ENCODE results near the gene SCAP. TPM values are rescaled to one million over a fixed set of nuclear protein-coding genes. Genes with fewer than 3 reads are reported as not detected.

SCAP gene
- total and polyA plus RNA-seq, 10 donors, result 17.8 to 116 (median 91.9) TPM

- 73 to 90% (median 84%) methylated on average over 5 of the region's 5 CpGs for WGBS, 5 donors
- Histone ChIP-seq H3K27me3 (replicated peaks in 1 of 7) (no peaks in the 10 kb centered on the region), H3K27ac (peak overlapping the region in 6 of 8 donors; percentile 22 to 69 (median 45)), H3K4me3 (no peak overlapping the region), H3K9me3 (no peaks in the 10 kb centered on the region), H3K36me3 (peaks cover 0 to 43% (median 32%) of the 10 kb centered on the region in 6 donors), H3K4me1 (peaks cover 3 to 26% (median 14%) of the 10 kb centered on the region in 6 donors)
- TF ChIP-seq POLR2A (IDR thresholded peaks at IDR 0.05), result no peak
- TF ChIP-seq, protein P1, sequence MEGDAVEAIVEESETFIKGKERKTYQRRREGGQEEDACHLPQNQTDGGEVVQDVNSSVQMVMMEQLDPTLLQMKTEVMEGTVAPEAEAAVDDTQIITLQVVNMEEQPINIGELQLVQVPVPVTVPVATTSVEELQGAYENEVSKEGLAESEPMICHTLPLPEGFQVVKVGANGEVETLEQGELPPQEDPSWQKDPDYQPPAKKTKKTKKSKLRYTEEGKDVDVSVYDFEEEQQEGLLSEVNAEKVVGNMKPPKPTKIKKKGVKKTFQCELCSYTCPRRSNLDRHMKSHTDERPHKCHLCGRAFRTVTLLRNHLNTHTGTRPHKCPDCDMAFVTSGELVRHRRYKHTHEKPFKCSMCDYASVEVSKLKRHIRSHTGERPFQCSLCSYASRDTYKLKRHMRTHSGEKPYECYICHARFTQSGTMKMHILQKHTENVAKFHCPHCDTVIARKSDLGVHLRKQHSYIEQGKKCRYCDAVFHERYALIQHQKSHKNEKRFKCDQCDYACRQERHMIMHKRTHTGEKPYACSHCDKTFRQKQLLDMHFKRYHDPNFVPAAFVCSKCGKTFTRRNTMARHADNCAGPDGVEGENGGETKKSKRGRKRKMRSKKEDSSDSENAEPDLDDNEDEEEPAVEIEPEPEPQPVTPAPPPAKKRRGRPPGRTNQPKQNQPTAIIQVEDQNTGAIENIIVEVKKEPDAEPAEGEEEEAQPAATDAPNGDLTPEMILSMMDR (IDR thresholded peaks at IDR 0.05 in 8 of 11, conservative IDR thresholded peaks at IDR 0.05 in 3 of 11), result no peak
- no peak for DNase-seq
- intact Hi-C loops (cut with DNase I; ENCODE audit: low total_unique reads), result no loop called here
Measured at GRCh38 chr3:47443611-47443995, 32.1 kb downstream of the SCAP start.

- no peaks in the 10 kb centered on the region for H3K9me3 ChIP-seq
- no peaks in the 10 kb centered on the region for H3K27me3 ChIP-seq (replicated peaks in 1 of 7)
- no peak for DNase-seq
- peak overlapping the region in 6 of 8 donors; percentile 7 to 69 (median 54) for H3K27ac ChIP-seq
- peak in 1 of 3 donors; percentile 18 for TF ChIP-seq POLR2AphosphoS5 (IDR thresholded peaks at IDR 0.05)
- TF ChIP-seq, protein P1 (IDR thresholded peaks at IDR 0.05 in 8 of 11, conservative IDR thresholded peaks at IDR 0.05 in 3 of 11), result no peak
- TF ChIP-seq POLR2A (IDR thresholded peaks at IDR 0.05), result no peak
- peaks cover 3 to 26% (median 14%) of the 10 kb centered on the region in 6 donors for H3K4me1 ChIP-seq
- WGBS, 5 donors, result 62 to 87% (median 79%) methylated on average over 4 of the region's 4 CpGs
- H3K36me3 ChIP-seq, result peaks cover 0 to 60% (median 39%) of the 10 kb centered on the region in 6 donors
- H3K4me3 ChIP-seq, result no peak overlapping the region
- intact Hi-C loops (cut with DNase I; ENCODE audit: low total_unique reads), result no loop called here
Measured at GRCh38 chr3:47441796-47442551, 33.8 kb downstream of the SCAP start.

DNA sequence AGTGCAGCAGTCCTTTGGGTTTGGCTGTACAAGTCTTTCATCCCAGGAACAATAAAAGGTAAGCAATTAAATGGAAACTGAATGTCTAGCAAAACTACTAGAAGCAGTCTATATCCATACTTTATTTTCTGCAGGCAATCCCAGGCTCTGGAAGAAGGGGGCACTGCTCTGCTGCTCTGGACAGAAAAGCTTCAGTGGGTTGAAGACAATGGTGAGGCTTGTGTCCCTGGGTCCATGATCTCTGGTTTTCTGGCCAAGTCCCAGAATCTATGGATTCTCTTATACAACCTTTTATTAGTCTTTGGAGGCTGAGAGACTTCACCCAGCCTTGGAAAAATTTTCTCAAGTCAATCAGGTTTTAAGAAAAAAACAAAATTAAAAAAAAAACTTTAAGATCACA is 35.6 kb downstream of the SCAP start:
- Histone ChIP-seq H3K27me3 (replicated peaks in 1 of 7) (no peaks in the 10 kb centered on the region), H3K4me1 (peaks cover 3 to 26% (median 14%) of the 10 kb centered on the region in 6 donors), H3K4me3 (no peak overlapping the region), H3K9me3 (no peaks in the 10 kb centered on the region), H3K36me3 (peaks cover 0 to 74% (median 40%) of the 10 kb centered on the region in 6 donors), H3K27ac (no peak overlapping the region)
- intact Hi-C loops (cut with DNase I; ENCODE audit: low total_unique reads), result no loop called here
- DNase-seq, result no peak
- TF ChIP-seq, protein P1 (IDR thresholded peaks at IDR 0.05 in 8 of 11, conservative IDR thresholded peaks at IDR 0.05 in 3 of 11), result no peak
- TF ChIP-seq POLR2A (IDR thresholded peaks at IDR 0.05) (no peak), POLR2AphosphoS5 (IDR thresholded peaks at IDR 0.05) (no peak)

GRCh38 chr3:47436180-47436579 is 39.6 kb downstream of the SCAP start:
- 76 to 95% (median 89%) methylated on average over 5 of the region's 5 CpGs for WGBS, 5 donors
- H3K27me3 ChIP-seq (replicated peaks in 1 of 7), result no peaks in the 10 kb centered on the region
- H3K4me3 ChIP-seq, result no peak overlapping the region
- TF ChIP-seq, protein P1 (IDR thresholded peaks at IDR 0.05 in 8 of 11, conservative IDR thresholded peaks at IDR 0.05 in 3 of 11), result no peak
- TF ChIP-seq POLR2A (IDR thresholded peaks at IDR 0.05), result no peak
- TF ChIP-seq POLR2AphosphoS5 (IDR thresholded peaks at IDR 0.05), result no peak
- H3K9me3 ChIP-seq, result no peaks in the 10 kb centered on the region
- H3K4me1 ChIP-seq, result peaks cover 0 to under 1% (median 0%) of the 10 kb centered on the region in 6 donors
- peaks cover 0 to 97% (median 65%) of the 10 kb centered on the region in 6 donors for H3K36me3 ChIP-seq
- intact Hi-C loops (cut with DNase I; ENCODE audit: low total_unique reads), result no loop called here
- H3K27ac ChIP-seq, result no peak overlapping the region
- peak; percentile 20 for DNase-seq

All from spleen (tissue), 11 donors.